ENCODE data around the gene WNT8A.

WNT8A gene

GRCh38 chr5:138111181-138111580, 27.3 kb downstream of the WNT8A start:
- H3K4me3 ChIP-seq (ENCODE audit: low read depth, low read length): no peak overlapping the region
- no peaks in the 10 kb centered on the region for H3K9me3 ChIP-seq (ENCODE audit: control insufficient read depth, insufficient read depth, low read length)
- H3K36me3 ChIP-seq (ENCODE audit: control insufficient read depth, insufficient read depth, low read length): no peaks in the 10 kb centered on the region
- H3K4me1 ChIP-seq (ENCODE audit: control insufficient read depth, insufficient read depth, low read length): peaks cover 9% of the 10 kb centered on the region
- no peak overlapping the region for H3K9ac ChIP-seq (ENCODE audit: low read depth, low read length)
- H3K27me3 ChIP-seq (ENCODE audit: control insufficient read depth, insufficient read depth, low read length): peaks cover 2% of the 10 kb centered on the region

GRCh38 chr5:138111937-138112336, 28.1 kb downstream of the WNT8A start:
- Histone ChIP-seq H3K9me3 (ENCODE audit: control insufficient read depth, insufficient read depth, low read length) (no peaks in the 10 kb centered on the region), H3K9ac (ENCODE audit: low read depth, low read length) (no peak overlapping the region), H3K4me1 (ENCODE audit: control insufficient read depth, insufficient read depth, low read length) (peaks cover 9% of the 10 kb centered on the region), H3K4me3 (ENCODE audit: low read depth, low read length) (no peak overlapping the region), H3K36me3 (ENCODE audit: control insufficient read depth, insufficient read depth, low read length) (no peaks in the 10 kb centered on the region), H3K27me3 (ENCODE audit: control insufficient read depth, insufficient read depth, low read length) (peaks cover 2% of the 10 kb centered on the region)

GRCh38 chr5:138115254-138115653, 31.4 kb downstream of the WNT8A start:
- no peaks in the 10 kb centered on the region for H3K9me3 ChIP-seq (ENCODE audit: control insufficient read depth, insufficient read depth, low read length)
- no peak overlapping the region for H3K4me3 ChIP-seq (ENCODE audit: low read depth, low read length)
- H3K27me3 ChIP-seq (ENCODE audit: control insufficient read depth, insufficient read depth, low read length): peaks cover 2% of the 10 kb centered on the region
- H3K4me1 ChIP-seq (ENCODE audit: control insufficient read depth, insufficient read depth, low read length): peaks cover 7% of the 10 kb centered on the region
- H3K36me3 ChIP-seq (ENCODE audit: control insufficient read depth, insufficient read depth, low read length): no peaks in the 10 kb centered on the region
- H3K9ac ChIP-seq (ENCODE audit: low read depth, low read length): no peak overlapping the region

- H3K9ac ChIP-seq (ENCODE audit: low read depth, low read length): no peak overlapping the region
These were observed 44.5 kb downstream of the WNT8A start for GRCh38 chr5:138128334-138128733.

GRCh38 chr5:138129347-138129746, 45.5 kb downstream of the WNT8A start:
- H3K36me3 ChIP-seq (ENCODE audit: control insufficient read depth, insufficient read depth, low read length): no peaks in the 10 kb centered on the region
- no peak overlapping the region for H3K4me3 ChIP-seq (ENCODE audit: low read depth, low read length)
- no peaks in the 10 kb centered on the region for H3K4me1 ChIP-seq (ENCODE audit: control insufficient read depth, insufficient read depth, low read length)
- H3K9me3 ChIP-seq (ENCODE audit: control insufficient read depth, insufficient read depth, low read length): no peaks in the 10 kb centered on the region
- no peaks in the 10 kb centered on the region for H3K27me3 ChIP-seq (ENCODE audit: control insufficient read depth, insufficient read depth, low read length)
- no peak overlapping the region for H3K9ac ChIP-seq (ENCODE audit: low read depth, low read length)

More at GRCh38 chr5:138128334-138128733, 44.5 kb downstream of the WNT8A start:
- Histone ChIP-seq H3K27me3 (ENCODE audit: control insufficient read depth, insufficient read depth, low read length) (no peaks in the 10 kb centered on the region), H3K36me3 (ENCODE audit: control insufficient read depth, insufficient read depth, low read length) (no peaks in the 10 kb centered on the region), H3K4me1 (ENCODE audit: control insufficient read depth, insufficient read depth, low read length) (no peaks in the 10 kb centered on the region), H3K9me3 (ENCODE audit: control insufficient read depth, insufficient read depth, low read length) (no peaks in the 10 kb centered on the region), H3K4me3 (ENCODE audit: low read depth, low read length) (no peak overlapping the region)

GRCh38 chr5:138132543-138132942, 48.7 kb downstream of the WNT8A start:
- Histone ChIP-seq H3K27me3 (ENCODE audit: control insufficient read depth, insufficient read depth, low read length) (no peaks in the 10 kb centered on the region), H3K9me3 (ENCODE audit: control insufficient read depth, insufficient read depth, low read length) (no peaks in the 10 kb centered on the region), H3K36me3 (ENCODE audit: control insufficient read depth, insufficient read depth, low read length) (no peaks in the 10 kb centered on the region), H3K9ac (ENCODE audit: low read depth, low read length) (no peak overlapping the region), H3K4me1 (ENCODE audit: control insufficient read depth, insufficient read depth, low read length) (no peaks in the 10 kb centered on the region), H3K4me3 (ENCODE audit: low read depth, low read length) (peak overlapping the region; percentile 49)

GRCh38 chr5:138138949-138139780, 55.3 kb downstream of the WNT8A start, which contains the start of gene NME5:
Gene NME5, minus strand, starts transcription at chr5:138139428. Its CDS starts 648 bp downstream, at chr5:138138780.
- no peaks in the 10 kb centered on the region for H3K27me3 ChIP-seq (ENCODE audit: control insufficient read depth, insufficient read depth, low read length)
- H3K36me3 ChIP-seq (ENCODE audit: control insufficient read depth, insufficient read depth, low read length): no peaks in the 10 kb centered on the region
- no peak within 1 kb of the TSS for H3K9ac ChIP-seq (ENCODE audit: low read depth, low read length)
- H3K4me1 ChIP-seq (ENCODE audit: control insufficient read depth, insufficient read depth, low read length): no peaks in the 10 kb centered on the region
- no peaks in the 10 kb centered on the region for H3K9me3 ChIP-seq (ENCODE audit: control insufficient read depth, insufficient read depth, low read length)
- peak within 1 kb of the TSS; percentile 74 for H3K4me3 ChIP-seq (ENCODE audit: low read depth, low read length)

- H3K4me1 ChIP-seq (ENCODE audit: control insufficient read depth, insufficient read depth, low read length): no peaks in the 10 kb centered on the region
- no peaks in the 10 kb centered on the region for H3K36me3 ChIP-seq (ENCODE audit: control insufficient read depth, insufficient read depth, low read length)
- H3K9ac ChIP-seq (ENCODE audit: low read depth, low read length): no peak overlapping the region
- H3K4me3 ChIP-seq (ENCODE audit: low read depth, low read length): peak overlapping the region; percentile 74
- H3K27me3 ChIP-seq (ENCODE audit: control insufficient read depth, insufficient read depth, low read length): no peaks in the 10 kb centered on the region
- H3K9me3 ChIP-seq (ENCODE audit: control insufficient read depth, insufficient read depth, low read length): no peaks in the 10 kb centered on the region
These were observed 55.9 kb downstream of the WNT8A start for GRCh38 chr5:138139781-138140090.

- no peak overlapping the region for H3K9ac ChIP-seq (ENCODE audit: low read depth, low read length)
These were observed 56.4 kb downstream of the WNT8A start for GRCh38 chr5:138140268-138140667.

More at GRCh38 chr5:138140268-138140667, 56.4 kb downstream of the WNT8A start:
- Histone ChIP-seq H3K27me3 (ENCODE audit: control insufficient read depth, insufficient read depth, low read length) (no peaks in the 10 kb centered on the region), H3K36me3 (ENCODE audit: control insufficient read depth, insufficient read depth, low read length) (no peaks in the 10 kb centered on the region), H3K4me3 (ENCODE audit: low read depth, low read length) (no peak overlapping the region), H3K4me1 (ENCODE audit: control insufficient read depth, insufficient read depth, low read length) (no peaks in the 10 kb centered on the region), H3K9me3 (ENCODE audit: control insufficient read depth, insufficient read depth, low read length) (no peaks in the 10 kb centered on the region)
